ENCODE results near the gene CTTNBP2NL. TPM values are rescaled to one million over a fixed set of nuclear protein-coding genes. Genes with fewer than 3 reads are reported as not detected.

The CTTNBP2NL gene
- total RNA-seq, 1 donor from 2014 or later: 24.8 TPM

GRCh38 chr1:112406771-112407170 is 10.8 kb downstream of the CTTNBP2NL start:
- Histone ChIP-seq H3K4me1 (peaks cover 64% of the 10 kb centered on the region), H3K36me3 (no peaks in the 10 kb centered on the region), H3K4me3 (no peak overlapping the region), H3K9me3 (no peaks in the 10 kb centered on the region), H3K27ac (no peak overlapping the region), H3K27me3 (no peaks in the 10 kb centered on the region)
- no peak for TF ChIP-seq POLR2AphosphoS5 (IDR thresholded peaks at IDR 0.05; ENCODE audit: insufficient read depth in 1 of 2, low read depth in 1 of 2)
- TF ChIP-seq, protein P1, sequence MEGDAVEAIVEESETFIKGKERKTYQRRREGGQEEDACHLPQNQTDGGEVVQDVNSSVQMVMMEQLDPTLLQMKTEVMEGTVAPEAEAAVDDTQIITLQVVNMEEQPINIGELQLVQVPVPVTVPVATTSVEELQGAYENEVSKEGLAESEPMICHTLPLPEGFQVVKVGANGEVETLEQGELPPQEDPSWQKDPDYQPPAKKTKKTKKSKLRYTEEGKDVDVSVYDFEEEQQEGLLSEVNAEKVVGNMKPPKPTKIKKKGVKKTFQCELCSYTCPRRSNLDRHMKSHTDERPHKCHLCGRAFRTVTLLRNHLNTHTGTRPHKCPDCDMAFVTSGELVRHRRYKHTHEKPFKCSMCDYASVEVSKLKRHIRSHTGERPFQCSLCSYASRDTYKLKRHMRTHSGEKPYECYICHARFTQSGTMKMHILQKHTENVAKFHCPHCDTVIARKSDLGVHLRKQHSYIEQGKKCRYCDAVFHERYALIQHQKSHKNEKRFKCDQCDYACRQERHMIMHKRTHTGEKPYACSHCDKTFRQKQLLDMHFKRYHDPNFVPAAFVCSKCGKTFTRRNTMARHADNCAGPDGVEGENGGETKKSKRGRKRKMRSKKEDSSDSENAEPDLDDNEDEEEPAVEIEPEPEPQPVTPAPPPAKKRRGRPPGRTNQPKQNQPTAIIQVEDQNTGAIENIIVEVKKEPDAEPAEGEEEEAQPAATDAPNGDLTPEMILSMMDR (IDR thresholded peaks at IDR 0.05): no peak
- TF ChIP-seq POLR2A (IDR thresholded peaks at IDR 0.05): no peak
- intact Hi-C loops (cut with DNase I): no loop called here
- no peak for DNase-seq (ENCODE audit: extremely low spot score in 2 of 2)

DNA sequence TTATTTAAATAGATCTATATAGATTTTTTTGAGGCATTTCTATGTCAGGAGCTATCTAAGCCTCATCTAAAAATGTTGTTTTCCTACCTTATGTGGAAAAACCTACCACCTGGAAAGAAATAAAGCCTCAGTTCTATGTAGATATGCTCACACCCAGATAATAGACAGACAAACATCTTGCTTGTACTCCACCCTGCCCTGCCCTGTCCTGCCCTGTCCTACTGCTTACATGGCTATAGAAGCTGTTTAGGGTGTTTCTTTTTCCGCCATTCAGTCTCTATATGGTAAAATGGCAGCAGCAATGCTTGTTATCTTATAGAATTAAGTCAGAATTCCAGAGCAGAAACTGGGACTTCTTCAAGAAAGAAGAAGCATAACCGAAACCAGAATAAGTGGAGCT is 13.4 kb downstream of the CTTNBP2NL start:
- TF ChIP-seq, protein P1 (IDR thresholded peaks at IDR 0.05): no peak
- TF ChIP-seq POLR2AphosphoS5 (IDR thresholded peaks at IDR 0.05; ENCODE audit: insufficient read depth in 1 of 2, low read depth in 1 of 2) (no peak), POLR2A (IDR thresholded peaks at IDR 0.05) (no peak)
- H3K27ac ChIP-seq: no peak overlapping the region
- DNase-seq (ENCODE audit: extremely low spot score in 2 of 2): no peak
- peaks cover 52% of the 10 kb centered on the region for H3K4me1 ChIP-seq
- no peak overlapping the region for H3K4me3 ChIP-seq
- no peaks in the 10 kb centered on the region for H3K27me3 ChIP-seq
- intact Hi-C loops (cut with DNase I): no loop called here
- peaks cover 0 to 20% of the 10 kb centered on the region in 2 donors for H3K36me3 ChIP-seq
- no peaks in the 10 kb centered on the region for H3K9me3 ChIP-seq

DNA sequence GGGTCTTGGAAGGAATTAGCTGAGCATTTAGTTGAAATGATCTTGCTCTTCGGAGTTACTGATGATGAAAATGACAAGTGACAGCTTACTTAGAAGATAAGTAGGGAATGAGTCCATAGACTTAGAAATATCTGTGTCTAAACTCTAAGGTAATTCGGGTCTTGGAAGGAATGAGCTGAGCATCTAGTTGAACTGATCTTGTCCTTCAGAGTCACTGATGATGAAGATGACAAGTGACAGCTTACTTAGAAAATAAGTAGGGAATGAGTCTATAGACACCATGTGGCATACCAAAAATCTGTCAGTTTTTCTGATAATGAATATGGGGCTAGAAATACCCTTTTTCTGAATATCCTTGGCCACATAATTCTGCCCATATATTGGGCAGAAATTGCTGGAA is 14.7 kb downstream of the CTTNBP2NL start:
- intact Hi-C loops (cut with DNase I): no loop called here
- Histone ChIP-seq H3K4me3 (no peak overlapping the region), H3K27ac (no peak overlapping the region), H3K36me3 (peaks cover 0 to 25% of the 10 kb centered on the region in 2 donors), H3K4me1 (peaks cover 44% of the 10 kb centered on the region), H3K27me3 (no peaks in the 10 kb centered on the region), H3K9me3 (no peaks in the 10 kb centered on the region)
- DNase-seq (ENCODE audit: extremely low spot score in 2 of 2): no peak
- TF ChIP-seq POLR2A (IDR thresholded peaks at IDR 0.05) (no peak), POLR2AphosphoS5 (IDR thresholded peaks at IDR 0.05; ENCODE audit: insufficient read depth in 1 of 2, low read depth in 1 of 2) (no peak)
- TF ChIP-seq, protein P1 (IDR thresholded peaks at IDR 0.05): no peak

DNA sequence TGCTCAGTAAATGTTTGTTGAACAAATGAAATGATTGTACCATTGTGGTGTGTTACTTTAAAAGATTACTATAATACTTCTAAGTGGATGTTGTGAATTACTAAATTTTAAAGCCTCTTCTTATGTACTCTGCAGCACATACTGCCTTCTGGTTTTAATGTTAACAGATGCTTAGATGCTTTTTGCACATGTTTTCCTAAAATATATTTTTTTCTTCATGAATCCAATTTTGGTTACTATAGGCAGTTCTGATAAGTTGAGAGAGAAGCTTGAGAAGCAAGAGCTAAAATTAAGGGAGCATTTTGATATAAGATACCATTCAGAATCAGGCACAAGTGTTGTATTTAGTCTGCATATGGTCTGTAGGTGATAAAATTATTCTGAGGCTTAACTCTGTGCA is 21.3 kb downstream of the CTTNBP2NL start:
- no peaks in the 10 kb centered on the region for H3K9me3 ChIP-seq
- TF ChIP-seq, protein P1 (IDR thresholded peaks at IDR 0.05): no peak
- no peaks in the 10 kb centered on the region for H3K27me3 ChIP-seq
- H3K36me3 ChIP-seq: peaks cover 0 to 38% of the 10 kb centered on the region in 2 donors
- peaks cover 16% of the 10 kb centered on the region for H3K4me1 ChIP-seq
- H3K4me3 ChIP-seq: no peak overlapping the region
- intact Hi-C loops (cut with DNase I): no loop called here
- no peak overlapping the region for H3K27ac ChIP-seq
- DNase-seq (ENCODE audit: extremely low spot score in 2 of 2): no peak

GRCh38 chr1:112418099-112418892 is 22.3 kb downstream of the CTTNBP2NL start:
- H3K36me3 ChIP-seq: peaks cover 0 to 30% of the 10 kb centered on the region in 2 donors
- H3K9me3 ChIP-seq: no peaks in the 10 kb centered on the region
- H3K4me3 ChIP-seq: no peak overlapping the region
- DNase-seq (ENCODE audit: extremely low spot score in 2 of 2): no peak
- no peaks in the 10 kb centered on the region for H3K27me3 ChIP-seq
- peaks cover 16% of the 10 kb centered on the region for H3K4me1 ChIP-seq
- H3K27ac ChIP-seq: no peak overlapping the region
- intact Hi-C loops (cut with DNase I): no loop called here
- TF ChIP-seq, protein P1 (IDR thresholded peaks at IDR 0.05): no peak

Measured in vagina (tissue), 2 donors.